HG03520 (cell line): ENCODE data around the gene TIFAB.
A peak's percentile ranks its signal among the peaks of the same experiment; 100 is the strongest.

Experiments used
- ATAC-seq: cut with Tn5 transposase; IDR thresholded peaks from one replicate; pipeline ENCODE4 v1.9.1; 2021; ENCODE audit warnings: mild to moderate bottlenecking, moderate library complexity; ENCODE audit not compliant: unreplicated experiment

Gene TIFAB

DNA sequence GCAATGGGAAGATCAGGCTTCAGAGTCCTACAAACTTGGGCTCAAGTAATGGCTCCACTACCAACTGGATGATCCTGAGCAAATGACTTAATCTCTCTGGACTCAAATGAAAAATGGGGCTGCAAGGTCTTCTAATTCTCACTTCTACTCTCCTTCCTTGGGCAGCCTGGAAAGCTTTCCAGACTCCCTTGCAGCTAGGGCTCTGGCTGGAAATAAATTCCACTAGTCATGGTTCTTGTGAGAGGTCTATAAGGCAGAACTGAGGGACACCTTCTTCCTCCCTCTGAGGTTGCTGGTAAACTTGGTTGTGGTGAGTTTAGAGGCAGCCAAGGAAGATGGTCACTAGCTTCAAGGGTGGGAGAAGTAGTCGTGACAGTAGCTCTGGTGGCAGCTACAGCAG, 23.6 kb downstream of the TIFAB start:
- no peak for ATAC-seq

- ATAC-seq = peak; percentile 75
Observed at GRCh38 chr5:135426102-135427082, 25.8 kb downstream of the TIFAB start.

DNA sequence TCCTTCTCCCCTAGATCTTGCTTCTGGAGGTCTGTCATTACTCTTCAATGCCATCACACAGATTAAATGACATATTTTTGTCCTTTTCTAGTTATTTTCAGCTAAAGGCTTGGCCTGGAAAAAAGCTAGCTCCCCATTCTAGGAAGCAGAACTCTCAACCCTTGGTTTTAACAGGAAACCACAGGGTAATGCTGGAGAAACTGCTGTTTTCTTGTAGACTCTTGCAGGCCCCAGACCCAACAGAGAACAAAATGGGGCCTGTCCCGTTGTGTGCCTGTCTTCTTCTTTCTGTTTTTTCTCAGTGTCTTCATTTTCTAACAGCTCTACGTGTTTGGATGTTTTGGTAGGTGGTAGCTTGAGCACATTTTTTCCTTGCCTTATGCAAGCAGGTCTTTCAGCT, 26.5 kb downstream of the TIFAB start:
- ATAC-seq = no peak

GRCh38 chr5:135423846-135424168, 28.3 kb downstream of the TIFAB start:
- no peak for ATAC-seq

DNA sequence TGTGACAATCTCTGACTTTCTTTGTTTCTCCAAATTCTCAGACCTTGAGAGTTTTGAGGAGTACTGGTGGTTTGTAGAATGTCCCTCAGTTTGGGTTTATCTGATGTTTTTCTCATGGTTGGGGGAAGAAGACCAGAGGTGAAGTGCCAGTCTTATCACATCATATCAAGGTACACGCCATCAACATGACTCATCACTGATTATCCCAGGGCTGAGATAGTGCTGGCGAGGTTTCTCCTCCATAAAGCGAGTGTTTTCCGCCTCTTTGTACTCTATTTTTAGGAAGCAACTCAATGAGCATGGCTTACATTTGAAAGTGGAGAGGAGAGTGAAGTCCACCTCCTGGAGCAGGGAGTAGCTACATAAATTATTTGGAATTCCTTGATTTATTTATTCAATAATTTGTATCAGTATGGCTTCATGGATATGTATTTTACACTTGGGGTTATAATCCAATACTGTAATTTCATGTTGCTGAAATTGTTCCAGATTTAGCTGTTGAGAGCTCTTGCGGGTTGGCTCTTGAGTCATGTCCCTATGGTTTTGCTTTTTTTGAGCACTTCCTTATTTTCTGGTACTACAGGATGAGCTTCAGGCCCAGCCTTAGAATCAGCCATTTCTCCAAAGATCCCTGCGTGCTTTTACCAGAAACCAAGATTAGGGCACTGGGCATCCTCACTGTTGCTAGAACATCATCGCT, 28.9 kb downstream of the TIFAB start:
- ATAC-seq = no peak

DNA sequence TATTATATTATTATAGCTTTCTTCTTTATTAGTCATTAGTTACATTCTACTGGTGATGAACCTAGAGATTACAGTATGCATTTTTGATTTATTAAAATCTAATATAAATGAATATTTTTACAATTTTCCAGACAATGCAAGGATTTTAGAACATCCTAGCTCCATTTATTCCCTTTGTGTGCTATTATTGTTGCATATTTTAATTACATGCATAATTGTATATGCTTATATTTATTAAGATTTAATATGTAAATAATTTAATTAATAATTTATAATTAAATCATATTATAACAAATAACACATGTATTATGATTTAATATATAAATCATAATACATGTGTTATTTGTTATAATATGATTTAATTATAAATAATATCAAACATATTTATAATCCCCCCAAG, 29.7 kb downstream of the TIFAB start:
- ATAC-seq = no peak

- no peak for ATAC-seq
Observed at GRCh38 chr5:135417083-135417482, 35.1 kb downstream of the TIFAB start.

- no peak for ATAC-seq
Observed at GRCh38 chr5:135405082-135405481, 47.1 kb downstream of the TIFAB start.

- ATAC-seq = no peak
Observed at GRCh38 chr5:135402031-135402430, 50.1 kb downstream of the TIFAB start.

GRCh38 chr5:135400866-135401265, 51.3 kb downstream of the TIFAB start:
- no peak for ATAC-seq

GRCh38 chr5:135399794-135400542, 52.2 kb downstream of the TIFAB start:
- no peak for ATAC-seq

GRCh38 chr5:135398855-135399793, 53.0 kb downstream of the TIFAB start, which contains the start of gene MACROH2A1:
Gene MACROH2A1 (minus strand): TSS chr5:135399231. CDS start chr5:135389093, 10,138 bp downstream.
- ATAC-seq = peak; percentile 78

- peak; percentile 24 for ATAC-seq
Observed at GRCh38 chr5:135398160-135398854, 53.8 kb downstream of the TIFAB start.
